Measurements from ENCODE around the gene MRPL43. TPM values are rescaled to one million over a fixed set of nuclear protein-coding genes. Genes with fewer than 3 reads are reported as not detected.

Gene MRPL43
- total RNA-seq, 4 donors from 2014 or later = 32.5 to 104 (median 77.1) TPM

- no peak overlapping the region for H3K4me3 ChIP-seq
- in situ Hi-C loops (cut with MboI; ENCODE audit: low pct_ligation_motif_present in 1 of 4, low pct_unique_long_range_greater_than_20kb in 1 of 4, low sequenced_read_pairs in 3 of 4) = no loop called here
- TF ChIP-seq EP300 (IDR thresholded peaks at IDR 0.05; ENCODE audit: low read depth) (no peak), POLR2AphosphoS5 (IDR thresholded peaks at IDR 0.05) (no peak), POLR2A (IDR thresholded peaks at IDR 0.05) (no peak), CTCF (IDR thresholded peaks at IDR 0.05) (no peak)
- no peak for DNase-seq
- H3K27ac ChIP-seq = no peak overlapping the region
- intact Hi-C loops (cut with DNase I; ENCODE audit: low total_unique reads) = no loop called here
- no peaks in the 10 kb centered on the region for H3K9me3 ChIP-seq
- no peaks in the 10 kb centered on the region for H3K4me1 ChIP-seq
- WGBS, 2 donors (ENCODE audit: low coverage in 1 of 2) = 98 to 100% methylated on average over 2 to 3 of the region's 3 CpGs
- peaks cover 0 to 81% (median 36%) of the 10 kb centered on the region in 4 donors for H3K36me3 ChIP-seq
- no peaks in the 10 kb centered on the region for H3K27me3 ChIP-seq
These were observed 45.1 kb downstream of the MRPL43 start for GRCh38 chr10:100942229-100942628.

- TF ChIP-seq POLR2AphosphoS5 (IDR thresholded peaks at IDR 0.05) (no peak), CTCF (IDR thresholded peaks at IDR 0.05) (no peak), EP300 (IDR thresholded peaks at IDR 0.05; ENCODE audit: low read depth) (no peak), POLR2A (IDR thresholded peaks at IDR 0.05) (no peak)
- Histone ChIP-seq H3K9me3 (no peaks in the 10 kb centered on the region), H3K27me3 (no peaks in the 10 kb centered on the region), H3K4me1 (no peaks in the 10 kb centered on the region), H3K27ac (no peak overlapping the region), H3K36me3 (peaks cover 0 to 62% (median 30%) of the 10 kb centered on the region in 4 donors), H3K4me3 (no peak overlapping the region)
- no peak for DNase-seq
- intact Hi-C loops (cut with DNase I; ENCODE audit: low total_unique reads) (loop anchor here (1.0 kb wide), 1 partner anchor 25 kb away; no protein-coding TSS in a partner anchor), in situ Hi-C loops (cut with MboI; ENCODE audit: low pct_ligation_motif_present in 1 of 4, low pct_unique_long_range_greater_than_20kb in 1 of 4, low sequenced_read_pairs in 3 of 4) (no loop called here)
These were observed 47.4 kb downstream of the MRPL43 start for GRCh38 chr10:100939763-100940344.

Small RNA genes lying within 50 kb of the gene (small RNA-seq; reads per million reads assigned to genes)
- gene MIR608 = 0 reads per million in 4 donors

Other genes starting within 250 kb of the MRPL43 start
- not detected for gene PAX2, start 241.9 kb downstream of the MRPL43 start, total RNA-seq
- gene SLF2, start 74.5 kb downstream of the MRPL43 start, total RNA-seq = 10 to 100 TPM; 25.4 to 55.1 (median 33.1) TPM
- 100 to 1,000 TPM in 3 of 4 donors, 10 to 100 TPM in 1; 94.0 to 221 (median 121) TPM for gene SEMA4G, start 18.0 kb downstream of the MRPL43 start, total RNA-seq
- gene TWNK, start within 50 bp of the MRPL43 start, total RNA-seq = 10 to 100 TPM in 1 of 4 donors, 1 to 10 TPM in 3; 1.1 to 12.7 (median 3.3) TPM
- 10 to 100 TPM; 41.8 to 86.8 (median 56.6) TPM for gene LZTS2, start 12.3 kb upstream of the MRPL43 start, total RNA-seq
- 1 to 10 TPM in 1 of 4 donors, under 1 TPM in 2, not detected in 1; 0.27 to 2.0 (median 0.64) TPM for gene PDZD7, start 43.6 kb upstream of the MRPL43 start, total RNA-seq
- 100 to 1,000 TPM in 1 of 4 donors, 10 to 100 TPM in 3; 47.8 to 442 (median 53.1) TPM for gene SFXN3, start 43.7 kb upstream of the MRPL43 start, total RNA-seq
- 10 to 100 TPM in 2 of 4 donors, 1 to 10 TPM in 2; 3.8 to 18.8 (median 10.0) TPM for gene KAZALD1, start 74.5 kb upstream of the MRPL43 start, total RNA-seq
- under 1 TPM in 2 of 4 donors, not detected in 2; 0.14 to 0.60 TPM for gene TLX1, start 143.8 kb upstream of the MRPL43 start, total RNA-seq
- gene LBX1, start 242.0 kb upstream of the MRPL43 start, total RNA-seq = not detected